HCT116 (cell line): Measurements from ENCODE around the gene MINDY4.

ENCODE experiments used
- CTCF ChIP-seq, 3 experiments: fragments of 200-600 bp in 1 of 3; sonication (generic) in 1 of 3; IDR thresholded peaks in 2 of 3; conservative IDR thresholded peaks in 1 of 3; 2 replicates each; pipeline ENCODE4 v1.5.1; 2012 to 2017; ENCODE audit warnings: low read depth in 2 of 3, low read length in 2 of 3, antibody characterized with exemption in 1 of 3, borderline replicate concordance in 1 of 3, control low read depth in 1 of 3, mild to moderate bottlenecking in 1 of 3, mixed read lengths in 1 of 3, mixed run types in 1 of 3, moderate library complexity in 1 of 3; ENCODE audit not compliant: insufficient read depth in 1 of 3
- EGR1 ChIP-seq: IDR thresholded peaks from 2 replicates; pipeline ENCODE4 v1.6.1; 2012; ENCODE audit warnings: low read depth
- EZH2 ChIP-seq: fragments of 200-600 bp; sonication (generic); IDR thresholded peaks from 2 replicates; pipeline ENCODE4 v1.6.1; 2017; ENCODE audit warnings: antibody characterized with exemption, mixed run types
- EZH2phosphoT487 ChIP-seq: fragments of 200-600 bp; IDR thresholded peaks from 2 replicates; pipeline ENCODE4 v1.6.1; 2018; ENCODE audit warnings: antibody characterized with exemption, borderline replicate concordance
- JUND ChIP-seq: IDR thresholded peaks from 2 replicates; pipeline ENCODE4 v1.6.1; 2012
- POLR2A ChIP-seq: IDR thresholded peaks from 2 replicates; pipeline ENCODE4 v1.7.0; 2011; ENCODE audit warnings: borderline replicate concordance; ENCODE audit not compliant: insufficient read depth, insufficient read length; ENCODE audit errors: extremely low read depth
- POLR2AphosphoS5 ChIP-seq: IDR thresholded peaks from 2 replicates; pipeline ENCODE4 v1.6.1; 2011; ENCODE audit warnings: mild to moderate bottlenecking, low read depth, low read length, moderate library complexity
- SIN3A ChIP-seq: IDR thresholded peaks from 2 replicates; pipeline ENCODE4 v1.6.1; 2012; ENCODE audit warnings: low read depth
- SRF ChIP-seq: IDR thresholded peaks from 2 replicates; pipeline ENCODE4 v1.6.1; 2012; ENCODE audit warnings: low read depth
- YY1 ChIP-seq: IDR thresholded peaks from 2 replicates; pipeline ENCODE4 v1.6.1; 2011; ENCODE audit warnings: low read length, low read depth, moderate library complexity, mild to moderate bottlenecking; ENCODE audit not compliant: insufficient replicate concordance; ENCODE audit errors: extremely low read depth
- ZNF274 ChIP-seq: fragments of 200-500 bp; sonication (Bioruptor generic); IDR thresholded peaks from 2 replicates; pipeline ENCODE4 v1.6.1; 2014; ENCODE audit warnings: mild to moderate bottlenecking, low read depth, low read length, inconsistent platforms
- TF ChIP-seq, protein P1 (sequence below): IDR thresholded peaks from 2 replicates; pipeline ENCODE4 v1.6.1; 2012; ENCODE audit warnings: low read depth

DNA sequence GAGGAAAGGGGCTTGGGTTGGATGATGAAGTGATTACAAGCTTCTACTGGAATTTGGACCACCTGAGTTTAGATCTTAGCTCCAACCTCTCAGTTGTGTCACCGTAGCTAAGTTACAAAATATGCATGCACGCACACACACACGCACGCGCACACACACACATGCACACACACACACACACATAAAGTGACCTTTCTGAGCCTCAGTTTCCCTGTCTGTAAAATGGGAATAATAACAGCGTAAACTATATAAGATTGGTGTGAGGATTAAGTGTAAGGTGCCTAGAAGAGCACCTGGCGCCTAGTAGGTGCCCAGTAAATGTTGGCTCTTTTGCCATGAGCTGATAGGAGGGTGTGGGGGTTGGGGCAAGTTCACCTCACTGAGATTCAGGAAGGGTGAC lies 127.8 kb downstream of the MINDY4 start:
- TF ChIP-seq YY1 (no peak), SIN3A (no peak), CTCF (IDR thresholded peaks at IDR 0.05 in 2 of 3, conservative IDR thresholded peaks at IDR 0.05 in 1 of 3; ENCODE audit: borderline replicate concordance in 1 of 3, insufficient read depth in 1 of 3, low read depth in 2 of 3, low read length in 2 of 3) (no peak), EZH2 (no peak), SRF (no peak), ZNF274 (no peak), POLR2A (no peak), POLR2AphosphoS5 (no peak), EZH2phosphoT487 (no peak), JUND (no peak), EGR1 (no peak)
- TF ChIP-seq, protein P1, sequence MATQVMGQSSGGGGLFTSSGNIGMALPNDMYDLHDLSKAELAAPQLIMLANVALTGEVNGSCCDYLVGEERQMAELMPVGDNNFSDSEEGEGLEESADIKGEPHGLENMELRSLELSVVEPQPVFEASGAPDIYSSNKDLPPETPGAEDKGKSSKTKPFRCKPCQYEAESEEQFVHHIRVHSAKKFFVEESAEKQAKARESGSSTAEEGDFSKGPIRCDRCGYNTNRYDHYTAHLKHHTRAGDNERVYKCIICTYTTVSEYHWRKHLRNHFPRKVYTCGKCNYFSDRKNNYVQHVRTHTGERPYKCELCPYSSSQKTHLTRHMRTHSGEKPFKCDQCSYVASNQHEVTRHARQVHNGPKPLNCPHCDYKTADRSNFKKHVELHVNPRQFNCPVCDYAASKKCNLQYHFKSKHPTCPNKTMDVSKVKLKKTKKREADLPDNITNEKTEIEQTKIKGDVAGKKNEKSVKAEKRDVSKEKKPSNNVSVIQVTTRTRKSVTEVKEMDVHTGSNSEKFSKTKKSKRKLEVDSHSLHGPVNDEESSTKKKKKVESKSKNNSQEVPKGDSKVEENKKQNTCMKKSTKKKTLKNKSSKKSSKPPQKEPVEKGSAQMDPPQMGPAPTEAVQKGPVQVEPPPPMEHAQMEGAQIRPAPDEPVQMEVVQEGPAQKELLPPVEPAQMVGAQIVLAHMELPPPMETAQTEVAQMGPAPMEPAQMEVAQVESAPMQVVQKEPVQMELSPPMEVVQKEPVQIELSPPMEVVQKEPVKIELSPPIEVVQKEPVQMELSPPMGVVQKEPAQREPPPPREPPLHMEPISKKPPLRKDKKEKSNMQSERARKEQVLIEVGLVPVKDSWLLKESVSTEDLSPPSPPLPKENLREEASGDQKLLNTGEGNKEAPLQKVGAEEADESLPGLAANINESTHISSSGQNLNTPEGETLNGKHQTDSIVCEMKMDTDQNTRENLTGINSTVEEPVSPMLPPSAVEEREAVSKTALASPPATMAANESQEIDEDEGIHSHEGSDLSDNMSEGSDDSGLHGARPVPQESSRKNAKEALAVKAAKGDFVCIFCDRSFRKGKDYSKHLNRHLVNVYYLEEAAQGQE = no peak
